EL (cell line): ENCODE measurements around the gene GPATCH4.
"Not testable (repeated sequence)": the region's sequence is repeated elsewhere in the genome, so short reads cannot be mapped to it uniquely, and the experiment has no call there.

ENCODE experiments used
- DNase-seq: peaks from one replicate; pipeline ENCODE4 v3.0.0-alpha.2; 2016

GPATCH4 gene

GRCh38 chr1:156625436-156626078 is 24.3 kb upstream of the GPATCH4 start:
- DNase-seq, result peak; percentile 36

- DNase-seq, result no peak
Measured at GRCh38 chr1:156624814-156625435, 23.6 kb upstream of the GPATCH4 start.

GRCh38 chr1:156623946-156624813 is 22.9 kb upstream of the GPATCH4 start:
- DNase-seq, result peak; percentile 61

DNA sequence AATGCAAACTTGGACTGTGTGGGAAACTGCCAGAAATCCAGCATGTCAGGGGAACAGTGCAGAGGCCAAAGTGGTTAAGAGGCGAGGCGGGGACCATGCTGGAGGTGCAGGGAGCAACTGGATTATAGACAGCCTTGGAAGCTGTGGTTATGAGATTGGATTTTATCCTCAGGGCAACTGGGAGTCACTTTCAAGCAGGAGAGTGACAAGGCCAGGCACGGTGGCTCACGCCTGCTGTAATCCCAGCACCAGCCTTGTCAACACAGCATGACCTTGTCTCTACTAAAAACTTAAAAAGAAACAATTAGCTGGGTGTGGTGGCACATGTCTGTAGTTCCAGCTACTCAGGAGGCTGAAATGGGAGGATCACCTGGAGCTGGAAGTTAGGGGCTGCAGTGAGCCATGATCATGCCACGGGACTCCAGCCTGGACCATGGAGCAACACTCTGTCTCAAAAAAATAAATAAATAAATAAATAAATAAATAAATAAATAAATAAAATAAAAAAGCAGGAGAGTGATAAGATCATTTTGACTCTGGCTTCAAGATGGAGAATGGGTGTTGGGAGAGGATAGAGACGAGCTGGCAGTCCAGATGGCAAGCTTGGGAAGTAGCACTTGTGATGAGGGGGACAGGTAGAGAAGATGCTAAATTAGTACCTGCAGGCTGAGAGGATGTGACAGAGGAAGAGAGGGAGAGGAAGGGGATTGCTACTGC is 21.5 kb upstream of the GPATCH4 start:
- no peak for DNase-seq

DNA sequence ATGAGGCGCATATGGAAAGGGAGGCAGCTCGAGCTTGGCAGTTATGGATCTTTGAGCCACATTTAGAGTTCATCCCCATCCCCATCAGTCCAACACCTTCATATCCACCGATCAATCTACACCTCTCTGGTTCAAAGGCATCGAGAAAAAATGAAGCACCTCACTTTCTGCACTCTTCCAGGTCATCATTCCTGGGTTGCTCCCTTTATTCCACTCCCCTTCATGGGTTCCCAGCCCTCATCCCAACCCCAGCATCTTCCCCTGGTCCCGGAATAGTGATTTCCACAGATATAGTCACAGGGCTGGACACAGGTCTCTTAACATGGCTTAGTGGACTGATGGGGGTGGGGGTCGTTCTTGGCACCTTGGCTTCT is 18.3 kb upstream of the GPATCH4 start:
- no peak for DNase-seq

- DNase-seq, result no peak
Measured at GRCh38 chr1:156618853-156619581, 17.7 kb upstream of the GPATCH4 start, which contains the start of gene HAPLN2. Gene HAPLN2 (plus strand): TSS chr1:156619415. CDS start chr1:156623491, 4,076 bp downstream.

- DNase-seq, result peak; percentile 55
Measured at GRCh38 chr1:156616463-156616862, 15.2 kb upstream of the GPATCH4 start.

- no peak for DNase-seq
Measured at GRCh38 chr1:156615946-156616345, 14.7 kb upstream of the GPATCH4 start.

- DNase-seq, result no peak
Measured at GRCh38 chr1:156612666-156613065, 11.4 kb upstream of the GPATCH4 start.

DNA sequence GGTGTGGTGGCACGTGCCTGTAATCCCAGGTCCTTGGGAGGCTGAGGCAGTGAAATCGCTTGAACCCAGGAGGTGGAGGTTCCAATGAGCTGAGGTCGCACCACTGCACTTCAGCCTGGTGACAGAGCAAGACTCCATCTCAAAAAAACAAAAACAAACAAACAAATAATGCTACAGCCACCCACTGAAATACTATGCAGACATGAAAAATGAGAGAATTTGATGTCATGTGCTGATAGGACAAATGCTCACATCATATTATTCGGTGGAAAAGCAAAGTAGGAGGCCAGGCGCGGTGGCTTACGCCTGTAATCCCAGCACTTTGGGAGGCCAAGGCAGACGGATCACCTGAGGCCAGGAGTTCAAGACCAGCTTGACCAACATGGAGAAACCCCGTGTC is 8.8 kb upstream of the GPATCH4 start:
- DNase-seq, result not testable (repeated sequence)

DNA sequence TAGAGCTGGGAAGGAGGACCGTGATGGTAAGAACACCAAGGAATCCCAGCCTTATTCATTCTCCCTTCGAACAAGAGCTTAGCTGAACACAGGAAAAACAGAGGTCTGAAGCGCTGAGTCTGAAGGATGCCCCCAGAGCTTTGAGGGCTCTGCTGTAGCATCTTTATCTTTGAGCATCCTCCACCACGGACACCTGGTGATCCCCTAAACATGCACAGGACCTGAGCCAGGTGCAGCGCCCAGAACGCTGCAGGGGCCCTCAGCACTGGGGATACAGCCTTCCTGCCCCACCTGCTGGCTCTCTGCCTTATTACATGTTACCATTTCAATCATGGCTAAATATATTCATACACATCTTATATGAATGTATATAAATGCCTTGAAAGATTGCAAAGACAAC is 7.7 kb upstream of the GPATCH4 start:
- no peak for DNase-seq

DNA sequence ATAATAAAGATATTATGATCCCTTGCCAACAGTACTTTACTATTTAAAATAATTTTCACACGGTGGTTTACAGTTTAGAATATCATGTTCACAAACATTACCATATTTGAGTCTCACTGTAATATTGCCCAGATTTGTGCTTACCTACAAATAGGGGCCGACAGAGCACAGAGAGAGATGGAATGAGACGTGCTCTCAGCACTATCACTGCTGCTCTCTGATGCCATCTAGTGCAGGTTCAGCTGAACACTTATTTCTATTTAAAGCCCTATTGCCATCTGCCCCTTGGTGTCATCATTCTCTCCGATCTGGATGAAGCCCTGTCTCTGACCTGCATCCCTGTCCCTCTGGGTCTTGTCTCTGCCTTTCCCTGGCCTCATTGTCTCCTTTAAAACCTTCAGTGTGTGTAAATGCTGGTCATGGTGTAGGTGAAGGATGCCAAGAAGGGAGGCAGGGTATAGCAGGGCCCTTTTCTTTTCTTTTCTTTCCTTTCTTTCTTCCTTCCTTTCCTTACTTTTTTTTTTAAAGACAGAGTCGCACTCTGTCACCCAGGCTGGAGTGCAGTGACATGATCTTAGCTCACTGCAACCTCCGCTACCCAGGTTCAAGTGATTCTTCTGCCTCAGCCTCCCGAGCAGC is 6.9 kb upstream of the GPATCH4 start:
- DNase-seq, result peak; percentile 71

DNA sequence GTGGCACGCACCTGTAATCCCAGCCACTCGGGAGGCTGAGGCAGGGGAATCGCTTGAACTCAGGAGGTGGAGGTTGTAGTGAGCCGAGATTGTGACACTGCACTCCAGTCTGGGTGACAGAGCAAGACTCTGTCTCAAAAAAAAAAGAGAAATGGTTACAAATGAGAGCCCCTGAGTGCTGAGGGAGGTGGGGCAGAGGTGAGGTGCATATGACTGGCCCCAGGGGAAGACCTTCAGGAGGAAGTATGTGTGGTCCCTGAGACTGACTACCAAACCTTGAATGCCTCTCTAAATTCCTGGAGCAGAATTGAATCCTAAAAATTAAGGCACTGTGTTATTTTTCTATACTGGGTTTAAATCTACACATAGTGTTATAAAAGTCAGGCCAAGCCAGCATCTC is 6.1 kb upstream of the GPATCH4 start:
- not testable (repeated sequence) for DNase-seq

- DNase-seq, result no peak
Measured at GRCh38 chr1:156602557-156602993, 1.3 kb upstream of the GPATCH4 start.

DNA sequence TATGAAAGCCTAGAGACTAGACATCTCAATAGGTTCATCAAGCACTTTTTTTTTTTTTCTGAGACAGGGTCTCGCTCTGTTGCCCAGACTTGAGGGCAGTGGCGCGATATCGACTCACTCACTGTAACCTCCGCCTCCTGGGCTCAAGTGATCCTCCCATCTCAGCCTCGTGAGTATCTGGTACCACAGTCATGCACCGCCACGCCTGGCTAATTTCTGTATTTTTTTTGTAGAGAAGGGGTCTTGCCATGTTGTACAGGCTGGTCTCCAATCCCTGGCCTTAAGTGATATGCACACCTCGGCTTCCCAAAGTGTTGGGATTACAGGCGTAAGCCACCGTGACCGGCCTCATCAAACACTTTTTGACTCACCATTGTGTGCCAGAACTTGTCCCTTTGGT is 613 bp upstream of the GPATCH4 start:
- DNase-seq, result no peak

DNA sequence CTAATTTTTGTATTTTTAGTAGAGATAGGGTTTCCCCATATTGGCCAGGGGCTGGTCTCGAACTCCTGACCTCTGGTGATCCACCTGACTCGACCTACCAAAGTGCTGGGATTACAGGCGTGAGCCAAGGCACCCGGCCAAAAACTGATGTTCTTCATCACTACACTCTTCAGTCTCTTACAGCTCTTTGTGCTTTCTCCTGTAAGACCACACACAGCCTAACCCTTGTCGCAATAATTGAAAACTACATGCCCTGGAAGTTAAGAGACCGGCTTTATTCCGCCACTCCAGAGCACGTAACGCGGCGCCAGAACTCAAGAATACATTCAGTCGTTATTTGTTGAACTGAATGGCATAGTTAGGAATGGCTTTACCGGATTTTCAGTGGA is 552 bp downstream of the GPATCH4 start:
- DNase-seq, result no peak

DNA sequence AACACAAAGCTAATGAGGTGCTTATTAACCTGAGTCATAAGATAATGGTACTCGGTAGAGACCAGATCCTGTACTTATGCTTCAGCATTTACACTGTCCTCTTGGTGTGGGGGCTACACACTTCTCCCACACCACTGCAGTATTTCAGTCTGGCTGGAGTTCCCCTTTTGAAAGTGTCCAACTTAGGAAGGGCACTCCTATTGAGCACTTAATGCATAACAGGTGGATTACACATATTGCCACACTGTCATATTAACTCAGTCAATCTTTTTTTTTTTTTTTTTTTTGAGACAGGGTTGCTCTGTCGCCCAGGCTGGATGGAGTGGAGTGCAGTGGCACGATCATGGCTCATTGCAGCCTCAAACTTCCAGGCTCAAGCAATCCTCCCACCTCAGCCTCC is 1.5 kb downstream of the GPATCH4 start:
- DNase-seq, result no peak

DNA sequence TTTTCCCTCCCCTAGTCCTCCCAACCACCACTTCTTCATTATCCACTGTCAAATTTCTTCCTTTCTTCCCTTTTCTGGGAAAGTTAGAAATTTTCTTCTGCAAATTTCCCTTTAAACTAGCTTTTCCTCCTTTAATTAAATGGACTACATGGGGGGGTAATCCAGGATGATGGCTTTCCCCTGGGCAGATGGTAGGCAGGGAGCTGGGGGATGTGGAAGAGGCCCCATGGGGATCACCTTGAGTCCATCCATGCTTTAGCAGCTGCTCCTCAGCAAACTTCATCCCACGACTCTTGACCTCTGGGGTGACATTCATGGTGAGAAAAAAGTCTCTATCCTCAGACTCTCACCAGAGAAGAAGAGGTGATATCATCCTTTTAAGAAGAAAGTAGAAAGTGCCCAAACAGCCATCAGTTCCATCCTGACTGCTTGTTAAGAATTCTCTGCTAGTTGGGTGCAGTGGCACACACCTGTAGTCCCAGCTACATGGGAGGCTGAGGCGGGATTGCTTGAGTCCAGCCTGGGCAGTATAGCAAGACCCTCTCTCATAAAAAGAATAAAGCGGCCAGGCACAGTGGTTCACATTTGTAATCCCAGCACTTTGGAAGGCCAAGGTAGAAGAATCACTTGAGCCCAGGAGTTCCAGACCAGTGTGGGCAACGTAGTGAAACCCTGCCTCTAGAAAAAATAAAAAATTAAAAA is 2.4 kb downstream of the GPATCH4 start:
- no peak for DNase-seq

- DNase-seq, result no peak
Measured at GRCh38 chr1:156598125-156598524, 3.2 kb downstream of the GPATCH4 start.

DNA sequence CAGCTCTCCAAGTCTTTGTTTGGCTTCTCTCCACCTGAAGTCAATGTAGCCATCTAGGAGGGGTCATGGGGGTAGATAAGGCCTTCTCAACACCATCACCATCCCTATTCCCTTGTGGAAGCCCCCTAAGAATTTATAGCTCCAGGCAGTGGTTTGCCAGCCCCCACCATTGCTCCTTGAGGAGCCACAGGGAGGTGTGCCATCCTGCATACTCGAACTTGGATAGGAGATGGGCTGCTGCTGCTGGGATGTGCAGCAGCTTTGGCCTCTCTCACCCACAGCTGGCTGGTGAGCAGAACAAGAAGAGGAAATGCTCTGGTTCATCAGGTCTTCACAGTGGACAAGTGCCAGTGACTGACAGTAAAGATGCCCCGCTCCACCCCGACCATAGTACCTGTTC is 4.9 kb downstream of the GPATCH4 start:
- DNase-seq, result no peak

DNA sequence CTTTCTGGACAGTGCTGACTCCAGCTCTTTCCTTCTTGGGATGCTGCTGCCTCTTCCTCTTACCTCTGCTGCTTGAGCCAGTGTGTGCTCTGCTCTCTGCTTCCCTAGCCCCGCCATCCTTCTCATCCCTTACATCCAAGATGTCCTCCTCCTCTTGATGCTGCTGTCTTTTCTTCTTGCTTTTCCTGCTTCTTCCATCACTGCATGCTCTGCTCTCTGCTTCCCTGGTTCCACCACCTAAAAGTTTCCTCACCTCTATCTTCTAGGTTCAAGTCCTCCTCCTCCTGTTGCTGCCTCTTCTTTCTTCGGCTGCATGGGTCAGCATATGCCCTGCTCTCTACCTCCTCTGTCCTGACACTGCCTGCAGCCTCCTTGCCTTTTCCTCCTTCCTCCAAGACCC is 6.3 kb downstream of the GPATCH4 start:
- DNase-seq, result no peak
